T47D (cell line): ENCODE data around the gene CCDC74A.
"Not testable (repeated sequence)": the region's sequence is repeated elsewhere in the genome, so short reads cannot be mapped to it uniquely, and the experiment has no call there.

Source experiments
- DNase-seq, 2 experiments: peaks; one replicate each; pipeline versions ENCODE4 v3.0.0 to v3.0.0-alpha.2; 2011 to 2012; ENCODE audit warnings: low read depth in 1 of 2, low spot score in 1 of 2
- JUND ChIP-seq: IDR thresholded peaks from 2 replicates; pipeline ENCODE4 v1.6.1; 2012; ENCODE audit warnings: low read depth
- in situ Hi-C: cut with HindIII; loops from 2 replicates; pipeline ENCODE4 v1.10.0; 2016; ENCODE audit warnings: low sequenced_read_pairs, low pct_unique_long_range_greater_than_20kb

The CCDC74A gene

GRCh38 chr2:131516011-131516410, 11.7 kb upstream of the CCDC74A start:
- no peak for TF ChIP-seq JUND
- no peak for DNase-seq
- in situ Hi-C loops = no loop called here

- in situ Hi-C loops, DNase-seq: not testable (repeated sequence)
Observed at GRCh38 chr2:131516621-131517020, 11.1 kb upstream of the CCDC74A start.

GRCh38 chr2:131517106-131517831, 10.4 kb upstream of the CCDC74A start:
- in situ Hi-C loops = no loop called here
- no peak for DNase-seq
- no peak for TF ChIP-seq JUND

GRCh38 chr2:131517856-131518255, 9.8 kb upstream of the CCDC74A start:
- in situ Hi-C loops, DNase-seq: not testable (repeated sequence)

- DNase-seq, in situ Hi-C loops: not testable (repeated sequence)
Observed at GRCh38 chr2:131518531-131518930, 9.2 kb upstream of the CCDC74A start.

- in situ Hi-C loops = no loop called here
- DNase-seq = no peak
- no peak for TF ChIP-seq JUND
Observed at GRCh38 chr2:131519466-131519865, 8.2 kb upstream of the CCDC74A start.

- in situ Hi-C loops = not testable (repeated sequence)
Observed at GRCh38 chr2:131519871-131520470, 7.7 kb upstream of the CCDC74A start.

GRCh38 chr2:131520526-131520925, 7.2 kb upstream of the CCDC74A start:
- TF ChIP-seq JUND = no peak
- in situ Hi-C loops = no loop called here
- no peak for DNase-seq

More at GRCh38 chr2:131519871-131520470, 7.7 kb upstream of the CCDC74A start:
- not testable (repeated sequence) for DNase-seq

- in situ Hi-C loops, DNase-seq: not testable (repeated sequence)
Observed at GRCh38 chr2:131521524-131521923, 6.2 kb upstream of the CCDC74A start.

GRCh38 chr2:131521961-131522781, 5.5 kb upstream of the CCDC74A start:
- no peak for DNase-seq
- in situ Hi-C loops = no loop called here
- TF ChIP-seq JUND = no peak

GRCh38 chr2:131525256-131525655, 2.4 kb upstream of the CCDC74A start:
- DNase-seq, in situ Hi-C loops: not testable (repeated sequence)

- in situ Hi-C loops, DNase-seq: not testable (repeated sequence)
Observed at GRCh38 chr2:131528981-131529863, 1.5 kb downstream of the CCDC74A start.

GRCh38 chr2:131529864-131530445, 2.3 kb downstream of the CCDC74A start:
- DNase-seq, in situ Hi-C loops: not testable (repeated sequence)

- DNase-seq, in situ Hi-C loops: not testable (repeated sequence)
Observed at GRCh38 chr2:131530626-131531344, 3.1 kb downstream of the CCDC74A start.

GRCh38 chr2:131531547-131532185, 4.0 kb downstream of the CCDC74A start:
- DNase-seq, in situ Hi-C loops: not testable (repeated sequence)
